DND-41 (cell line): Measurements from ENCODE around the gene NODAL.

ENCODE experiments used
- ATAC-seq: fragments of 200-7000 bp; cut with Tn5 transposase; 3 replicates; pipeline ENCODE4 v1.9.1; 2021; ENCODE audit warnings: low read depth; ENCODE audit not compliant: insufficient read depth
- DNase-seq: peaks from one replicate; pipeline ENCODE4 v3.0.0-alpha.2; 2020
- H2AFZ ChIP-seq: 2 replicates; pipeline ENCODE4 v1.6.0; 2012; ENCODE audit warnings: low read depth, low read length
- H3K27ac ChIP-seq: 2 replicates; pipeline ENCODE4 v1.5.1; 2012; ENCODE audit warnings: low read length, inconsistent platforms
- H3K27me3 ChIP-seq: fragments of 200-600 bp; sonication (generic); 2 replicates; pipeline ENCODE4 v1.6.0; 2012; ENCODE audit warnings: low read length, mild to moderate bottlenecking, inconsistent platforms; ENCODE audit not compliant: insufficient read depth, poor library complexity
- H3K36me3 ChIP-seq: 2 replicates; pipeline ENCODE4 v1.5.1; 2012; ENCODE audit warnings: low read length, inconsistent platforms; ENCODE audit not compliant: insufficient read depth
- H3K4me1 ChIP-seq: 2 replicates; pipeline ENCODE4 v1.5.1; 2012; ENCODE audit warnings: mild to moderate bottlenecking, low read length; ENCODE audit not compliant: insufficient read depth
- H3K4me2 ChIP-seq: 2 replicates; pipeline ENCODE4 v1.6.0; 2012; ENCODE audit warnings: mild to moderate bottlenecking, moderate library complexity, low read length, inconsistent platforms; ENCODE audit not compliant: insufficient read depth
- H3K4me3 ChIP-seq, 2 experiments: fragments of 200-600 bp in 1 of 2; shearing (Covaris generic) in 1 of 2; 2 replicates each; pipeline ENCODE4 v1.5.1; 2012 to 2016; ENCODE audit warnings: inconsistent platforms in 2 of 2, low read length in 2 of 2, mild to moderate bottlenecking in 2 of 2, low read depth in 1 of 2, moderate library complexity in 1 of 2
- H3K79me2 ChIP-seq: 2 replicates; pipeline ENCODE4 v1.6.0; 2012; ENCODE audit warnings: low read length, inconsistent platforms; ENCODE audit not compliant: insufficient read depth
- H3K9ac ChIP-seq: 2 replicates; pipeline ENCODE4 v1.6.0; 2012; ENCODE audit warnings: low read depth, mild to moderate bottlenecking, inconsistent platforms, low read length, moderate library complexity
- H3K9me3 ChIP-seq: 2 replicates; pipeline ENCODE4 v1.5.1; 2012; ENCODE audit warnings: low read length, moderate library complexity, mild to moderate bottlenecking, inconsistent platforms; ENCODE audit not compliant: insufficient read depth, severe bottlenecking
- H4K20me1 ChIP-seq: 2 replicates; pipeline ENCODE4 v1.6.0; 2012; ENCODE audit warnings: low read length; ENCODE audit not compliant: insufficient read depth
- CTCF ChIP-seq: IDR thresholded peaks from 2 replicates; pipeline ENCODE4 v1.5.1; 2012; ENCODE audit warnings: borderline replicate concordance, low read length, moderate library complexity, mild to moderate bottlenecking; ENCODE audit not compliant: poor library complexity, severe bottlenecking; ENCODE audit errors: extremely low read depth
- EZH2 ChIP-seq: IDR thresholded peaks from 3 replicates; pipeline ENCODE4 v1.6.1; 2012; ENCODE audit warnings: borderline replicate concordance, low read depth, mild to moderate bottlenecking, moderate library complexity, low read length, inconsistent platforms; ENCODE audit not compliant: severe bottlenecking

The NODAL gene

GRCh38 chr10:70465832-70466231 lies 24.4 kb upstream of the NODAL start:
- ATAC-seq (no peak), DNase-seq (no peak)
- Histone ChIP-seq H4K20me1 (0 out of 2 replicates have a peak, but pooled peaks cover 3% of the 10 kb centered on the region), H3K36me3 (no peaks in the 10 kb centered on the region), H3K27ac (no peak overlapping the region), H3K9ac (no peak overlapping the region), H2AFZ (no peak overlapping the region), H3K4me1 (no peaks in the 10 kb centered on the region), H3K79me2 (no peaks in the 10 kb centered on the region), H3K27me3 (no peaks in the 10 kb centered on the region), H3K4me3 (no peak overlapping the region), H3K4me2 (no peak overlapping the region), H3K9me3 (no peaks in the 10 kb centered on the region)
- TF ChIP-seq EZH2 (no peak), CTCF (no peak)

- Histone ChIP-seq H4K20me1 (0 out of 2 replicates have a peak, but pooled peaks cover 3% of the 10 kb centered on the region), H3K4me2 (no peak overlapping the region), H2AFZ (no peak overlapping the region), H3K27me3 (no peaks in the 10 kb centered on the region), H3K36me3 (no peaks in the 10 kb centered on the region), H3K27ac (no peak overlapping the region), H3K79me2 (no peaks in the 10 kb centered on the region), H3K9me3 (no peaks in the 10 kb centered on the region), H3K4me1 (no peaks in the 10 kb centered on the region), H3K9ac (no peak overlapping the region), H3K4me3 (no peak overlapping the region)
- no peak for ATAC-seq
- DNase-seq = no peak
- TF ChIP-seq CTCF (no peak), EZH2 (no peak)
These were observed 23.8 kb upstream of the NODAL start for GRCh38 chr10:70465278-70465677.

- TF ChIP-seq CTCF (no peak), EZH2 (no peak)
- H3K4me2 ChIP-seq = no peak overlapping the region
These were observed 21.0 kb upstream of the NODAL start for GRCh38 chr10:70462349-70462984.

More at GRCh38 chr10:70462349-70462984, 21.0 kb upstream of the NODAL start:
- no peaks in the 10 kb centered on the region for H3K4me1 ChIP-seq
- H3K79me2 ChIP-seq = no peaks in the 10 kb centered on the region
- H3K36me3 ChIP-seq = no peaks in the 10 kb centered on the region
- H3K27ac ChIP-seq = no peak overlapping the region
- H4K20me1 ChIP-seq = 0 out of 2 replicates have a peak, but pooled peaks cover 3% of the 10 kb centered on the region
- H3K9me3 ChIP-seq = no peaks in the 10 kb centered on the region
- no peak overlapping the region for H3K9ac ChIP-seq
- no peak for ATAC-seq
- no peak overlapping the region for H2AFZ ChIP-seq
- no peaks in the 10 kb centered on the region for H3K27me3 ChIP-seq
- H3K4me3 ChIP-seq = no peak overlapping the region
- no peak for DNase-seq
